Endodermal cell (in vitro differentiated cells): Measurements from ENCODE around the gene NEGR1. TPM values are rescaled to one million over a fixed set of nuclear protein-coding genes. Genes with fewer than 3 reads are reported as not detected.

Experiments used
- DNase-seq: peaks from one replicate; pipeline ENCODE4 v3.0.0-alpha.2; 2017
- H3K27ac ChIP-seq: 2 replicates; pipeline ENCODE4 v1.5.1; 2013; ENCODE audit warnings: mild to moderate bottlenecking, low read depth, low read length, moderate library complexity
- H3K27me3 ChIP-seq: 2 replicates; pipeline ENCODE4 v1.6.1; 2013; ENCODE audit warnings: mild to moderate bottlenecking, low read length, moderate library complexity; ENCODE audit not compliant: insufficient read depth, control insufficient read depth, poor library complexity, severe bottlenecking
- H3K36me3 ChIP-seq: 2 replicates; pipeline ENCODE4 v1.7.0; 2013; ENCODE audit warnings: mild to moderate bottlenecking, low read length, moderate library complexity; ENCODE audit not compliant: control insufficient read depth, insufficient read depth
- H3K4me1 ChIP-seq: one replicate; pipeline ENCODE4 v1.7.0; 2013; ENCODE audit warnings: low read length; ENCODE audit not compliant: control insufficient read depth, insufficient read depth
- H3K4me3 ChIP-seq: 2 replicates; pipeline ENCODE4 v1.5.1; 2013; ENCODE audit warnings: mild to moderate bottlenecking, low read length, moderate library complexity
- H3K9ac ChIP-seq: 2 replicates; pipeline ENCODE4 v1.6.1; 2013; ENCODE audit warnings: mild to moderate bottlenecking, low read length, moderate library complexity; ENCODE audit not compliant: poor library complexity, severe bottlenecking; ENCODE audit errors: extremely low read depth
- H3K9me3 ChIP-seq: 2 replicates; pipeline ENCODE4 v1.6.1; 2013; ENCODE audit warnings: mild to moderate bottlenecking, low read length, moderate library complexity; ENCODE audit not compliant: control insufficient read depth
- H3K27ac Mint-ChIP-seq: 2 replicates; pipeline ENCODE4 v1.8.0; 2020; ENCODE audit warnings: mixed read lengths
- H3K27me3 Mint-ChIP-seq: 2 replicates; pipeline ENCODE4 v1.8.0; 2021; ENCODE audit warnings: mild to moderate bottlenecking, mixed read lengths; ENCODE audit not compliant: insufficient read depth
- H3K36me3 Mint-ChIP-seq: 2 replicates; pipeline ENCODE4 v1.8.0; 2020; ENCODE audit warnings: low read depth, mixed read lengths
- H3K4me1 Mint-ChIP-seq: 2 replicates; pipeline ENCODE4 v1.8.0; 2020; ENCODE audit warnings: mixed read lengths
- H3K4me3 Mint-ChIP-seq: 2 replicates; pipeline ENCODE4 v1.8.0; 2020; ENCODE audit warnings: mild to moderate bottlenecking, moderate library complexity, mixed read lengths
- H3K9me3 Mint-ChIP-seq: 2 replicates; pipeline ENCODE4 v1.8.0; 2020; ENCODE audit warnings: mild to moderate bottlenecking, mixed read lengths
- CTCF ChIP-seq: fragments of 200-600 bp; sonication (generic); conservative IDR thresholded peaks from 2 replicates; pipeline ENCODE4 v1.5.0; 2021; ENCODE audit warnings: antibody characterized with exemption, mild to moderate bottlenecking
- WGBS, 2 experiments: methylation state at CpG; one replicate each; pipeline versions ENCODE4 v1.1.5 to v1.1.7; 2013; ENCODE audit warnings: missing lambda C conversion rate in 2 of 2, mixed read lengths in 1 of 2; ENCODE audit not compliant: insufficient coverage in 1 of 2, insufficient read length in 1 of 2; 5-methylcytosine and 5-hydroxymethylcytosine counted together
- total RNA-seq, 2 donors: library from RNA; stranded (reverse); fragmentation: NEBNext Ultra II Directional in 1 of 2; extraction: Animal tissue kit (Norgen Biotek cat#: 25700) in 1 of 2; gene quantifications; 2 replicates in 1 of 2; 3 replicates in 1 of 2; pipeline ENCODE4 v1.2.1, GENCODE V29; 2021

NEGR1 gene
- total RNA-seq, 2 donors from 2014 or later = 1.5 to 2.1 TPM

GRCh38 chr1:71650119-71650518 lies 632.2 kb downstream of the NEGR1 start:
- H3K4me3 Mint-ChIP-seq = no peak overlapping the region

GRCh38 chr1:71649608-71650007 lies 632.7 kb downstream of the NEGR1 start:
- Histone ChIP-seq H3K27me3 (no peaks in the 10 kb centered on the region), H3K4me3 (no peak overlapping the region), H3K9ac (no peak overlapping the region), H3K27ac (no peak overlapping the region), H3K4me1 (no peaks in the 10 kb centered on the region), H3K36me3 (no peaks in the 10 kb centered on the region), H3K9me3 (no peaks in the 10 kb centered on the region)
- no peak overlapping the region for H3K4me3 Mint-ChIP-seq
- TF ChIP-seq CTCF = no peak
- no peaks in the 10 kb centered on the region for H3K36me3 Mint-ChIP-seq
- no peak for DNase-seq
- WGBS, 2 experiments = 80 to 88% methylated on average over 1 of the region's 1 CpG
- H3K27ac Mint-ChIP-seq = no peak overlapping the region
- H3K9me3 Mint-ChIP-seq = no peaks in the 10 kb centered on the region
- H3K4me1 Mint-ChIP-seq = no peaks in the 10 kb centered on the region
- no peaks in the 10 kb centered on the region for H3K27me3 Mint-ChIP-seq

More at GRCh38 chr1:71650119-71650518, 632.2 kb downstream of the NEGR1 start:
- no peaks in the 10 kb centered on the region for H3K27me3 Mint-ChIP-seq
- no peaks in the 10 kb centered on the region for H3K9me3 Mint-ChIP-seq
- Histone ChIP-seq H3K4me3 (no peak overlapping the region), H3K27me3 (no peaks in the 10 kb centered on the region), H3K4me1 (no peaks in the 10 kb centered on the region), H3K27ac (no peak overlapping the region), H3K9me3 (no peaks in the 10 kb centered on the region), H3K36me3 (no peaks in the 10 kb centered on the region), H3K9ac (no peak overlapping the region)
- no peaks in the 10 kb centered on the region for H3K36me3 Mint-ChIP-seq
- DNase-seq = no peak
- 93% methylated on average over 3 of the region's 3 CpGs; no CpG with 5 or more reads in 1 of the 2 experiments for WGBS, 2 experiments
- no peak for TF ChIP-seq CTCF
- no peaks in the 10 kb centered on the region for H3K4me1 Mint-ChIP-seq
- H3K27ac Mint-ChIP-seq = no peak overlapping the region

- Histone ChIP-seq H3K27ac (no peak overlapping the region), H3K36me3 (no peaks in the 10 kb centered on the region), H3K4me3 (no peak overlapping the region), H3K4me1 (no peaks in the 10 kb centered on the region), H3K9ac (no peak overlapping the region), H3K9me3 (no peaks in the 10 kb centered on the region), H3K27me3 (no peaks in the 10 kb centered on the region)
- Mint-ChIP-seq H3K4me3 (no peak overlapping the region), H3K36me3 (no peaks in the 10 kb centered on the region), H3K27ac (no peak overlapping the region), H3K27me3 (no peaks in the 10 kb centered on the region), H3K4me1 (no peaks in the 10 kb centered on the region), H3K9me3 (no peaks in the 10 kb centered on the region)
- 87% methylated on average over 1 of the region's 1 CpG; no CpG with 5 or more reads in 1 of the 2 experiments for WGBS, 2 experiments
- DNase-seq = no peak
- no peak for TF ChIP-seq CTCF
Measured at GRCh38 chr1:71647513-71648300, 634.6 kb downstream of the NEGR1 start.
